Thyroid gland (tissue), 4 donors: ENCODE results near the gene MED9.

ENCODE experiments used
- CTCF ChIP-seq, 6 experiments: fragments of 200-600 bp in 3 of 6; fragments of 450-650 bp in 3 of 6; sonication (generic) in 3 of 6; IDR thresholded peaks; one replicate each; pipeline ENCODE4 v1.5.1; 2016 to 2019; ENCODE audit warnings: antibody characterized with exemption in 6 of 6, mild to moderate bottlenecking in 2 of 6, inconsistent platforms in 1 of 6, moderate library complexity in 1 of 6
- POLR2A ChIP-seq, 2 donors: fragments of 450-650 bp; IDR thresholded peaks; one replicate each; pipeline ENCODE4 v1.6.1; 2017; ENCODE audit warnings: antibody characterized with exemption in 2 of 2, mild to moderate bottlenecking in 2 of 2, moderate library complexity in 1 of 2

DNA sequence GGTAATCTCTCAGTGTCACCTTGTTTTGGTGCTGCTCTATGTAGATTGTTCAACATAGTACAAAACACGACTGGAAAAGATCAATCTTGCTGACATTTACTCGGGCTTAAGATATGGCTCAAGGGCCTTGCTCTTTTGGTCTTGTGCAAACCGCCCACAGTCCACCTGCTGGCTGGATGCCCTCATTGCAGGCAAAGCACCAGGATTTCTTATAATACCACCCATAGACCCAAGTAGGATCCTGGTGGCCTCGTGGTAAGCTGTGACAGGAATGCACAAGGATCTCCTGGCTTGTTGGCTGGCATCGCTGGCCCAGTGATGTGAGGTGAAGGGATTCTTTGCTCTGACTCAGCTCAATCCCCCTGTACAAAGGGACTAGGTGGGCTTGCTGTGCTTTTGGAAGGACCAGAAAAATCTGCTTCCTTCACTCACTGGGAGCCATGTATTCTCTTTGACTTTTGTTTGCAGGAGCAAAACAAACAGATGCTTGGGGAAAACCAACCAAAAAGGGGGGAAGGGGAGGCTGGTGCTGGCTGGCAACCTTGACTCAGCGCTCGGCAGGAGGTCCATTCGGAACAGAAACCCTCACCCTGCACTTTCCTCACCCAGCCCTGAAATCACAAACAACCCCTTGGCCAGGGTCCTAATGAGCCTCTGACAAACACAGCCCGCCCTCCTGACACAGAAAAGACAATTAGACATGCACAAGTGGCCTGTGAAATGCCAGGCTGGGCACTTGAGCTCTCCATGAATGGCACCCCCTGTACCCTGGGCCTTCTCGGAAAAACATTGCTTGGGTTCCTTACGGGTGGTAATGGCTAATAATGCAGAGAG, 36.6 kb upstream of the MED9 start:
- TF ChIP-seq CTCF (IDR thresholded peaks at IDR 0.05): peak in 5 of 6 experiments; percentile 41 to 85 (median 67)
- TF ChIP-seq POLR2A (IDR thresholded peaks at IDR 0.05): peak in 1 of 2 donors; percentile 60
